Stimulated activated CD8-positive, alpha-beta memory T cell treated with anti-CD3 and anti-CD28 coated beads, Interleukin-7, amount 100 ng/mL, for 1 hour (primary cell): ENCODE results near the gene PODN.

Experiments
- DNase-seq, 2 donors: peaks; one replicate each; pipeline ENCODE4 v3.0.0-alpha.2; 2020; ENCODE audit warnings: low read depth in 2 of 2

The PODN gene

GRCh38 chr1:53090227-53091147 lies 28.5 kb downstream of the PODN start:
- no peak for DNase-seq

GRCh38 chr1:53091841-53092645 lies 30.0 kb downstream of the PODN start:
- DNase-seq = no peak

DNA sequence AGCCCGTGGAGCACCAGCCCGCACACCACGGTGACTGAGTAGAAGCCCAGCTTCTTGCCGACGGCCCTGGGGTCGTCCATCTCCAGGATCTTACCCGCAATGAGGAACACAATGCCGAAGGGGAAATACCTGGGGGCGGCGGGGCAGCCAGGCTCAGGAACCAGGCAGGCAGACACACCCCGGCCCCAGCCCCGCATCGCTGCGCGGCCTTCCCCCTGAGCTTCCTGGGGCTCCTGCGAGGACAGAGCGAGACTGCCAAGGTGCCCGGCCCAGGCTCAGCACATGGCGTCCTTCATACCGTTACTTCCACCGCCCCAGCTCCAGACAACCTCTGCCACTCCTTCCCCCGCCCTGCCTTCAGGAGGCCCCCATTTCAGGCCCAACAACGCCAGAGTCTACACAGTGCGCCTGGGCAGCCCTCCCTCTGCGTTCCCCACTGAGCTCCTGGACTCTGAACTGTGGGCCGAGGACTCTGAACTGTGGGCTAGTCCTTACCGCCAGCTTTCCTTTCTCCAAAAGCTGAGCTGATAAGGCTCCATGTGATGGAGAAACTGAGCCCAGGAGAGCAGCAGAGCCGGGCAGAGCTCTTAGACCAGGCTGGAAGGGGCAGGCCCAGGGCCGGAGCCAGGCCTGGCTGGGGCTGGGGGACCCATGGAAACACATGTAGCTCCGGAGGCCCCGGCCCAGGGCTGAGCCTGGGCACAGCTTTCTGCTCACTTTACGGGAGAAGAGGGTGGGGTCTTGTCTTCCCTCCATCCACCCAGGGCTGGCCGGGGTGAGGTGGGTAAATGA lies 30.8 kb downstream of the PODN start:
- no peak for DNase-seq

DNA sequence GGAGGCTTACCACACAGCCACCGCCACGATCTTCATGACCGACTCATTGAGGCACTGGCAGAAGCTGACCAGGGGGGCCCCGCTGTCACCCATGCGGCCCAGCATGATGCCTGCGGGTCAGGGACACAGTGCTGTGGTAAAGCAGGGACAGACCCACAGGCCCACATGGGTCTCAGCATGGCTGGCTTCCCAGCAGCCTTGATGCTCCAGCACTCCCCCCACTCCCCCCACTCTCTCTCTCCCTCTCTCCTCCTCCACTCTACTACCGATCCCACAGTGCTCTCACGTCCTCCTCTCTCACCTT lies 31.4 kb downstream of the PODN start:
- no peak for DNase-seq

DNA sequence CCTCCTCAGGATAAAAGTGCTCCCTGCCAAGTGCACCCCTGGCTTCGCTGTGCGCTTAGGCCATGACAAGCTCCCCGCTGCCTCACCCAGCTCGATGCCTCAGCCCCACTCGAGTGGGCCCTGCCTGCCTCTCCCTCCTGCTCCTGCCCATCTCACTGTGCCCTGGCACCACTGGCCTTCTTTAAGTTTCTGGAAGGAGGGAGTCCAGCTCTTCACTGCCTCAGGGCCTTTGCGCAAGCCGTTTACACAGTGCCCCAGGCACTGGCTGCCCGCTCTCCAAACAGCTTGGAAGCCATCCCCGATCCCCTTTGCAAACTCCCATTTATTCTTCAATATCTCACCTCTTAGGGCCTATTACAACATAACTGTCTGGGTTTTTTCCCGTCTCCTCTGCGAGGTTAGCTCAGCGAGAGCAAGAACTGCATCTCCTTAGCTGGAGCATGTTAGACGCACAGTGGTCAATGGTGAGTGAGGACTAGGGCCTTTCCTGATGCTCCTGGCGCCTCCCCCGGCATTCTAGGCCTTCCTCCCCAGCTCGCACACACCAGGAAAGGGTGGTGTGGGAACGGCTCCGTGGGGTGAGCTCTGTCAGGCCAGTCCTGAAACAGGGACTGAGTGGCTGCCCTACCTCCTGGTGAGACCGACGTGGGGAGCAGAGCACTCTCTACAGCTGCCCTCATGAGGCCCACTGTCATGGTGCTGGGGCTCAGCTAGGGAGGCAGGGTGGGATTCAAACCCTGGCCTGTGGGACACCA lies 31.9 kb downstream of the PODN start:
- no peak for DNase-seq

GRCh38 chr1:53094533-53094919 lies 32.5 kb downstream of the PODN start:
- no peak for DNase-seq

- DNase-seq = no peak
Observed at GRCh38 chr1:53104289-53104913, 42.4 kb downstream of the PODN start.

DNA sequence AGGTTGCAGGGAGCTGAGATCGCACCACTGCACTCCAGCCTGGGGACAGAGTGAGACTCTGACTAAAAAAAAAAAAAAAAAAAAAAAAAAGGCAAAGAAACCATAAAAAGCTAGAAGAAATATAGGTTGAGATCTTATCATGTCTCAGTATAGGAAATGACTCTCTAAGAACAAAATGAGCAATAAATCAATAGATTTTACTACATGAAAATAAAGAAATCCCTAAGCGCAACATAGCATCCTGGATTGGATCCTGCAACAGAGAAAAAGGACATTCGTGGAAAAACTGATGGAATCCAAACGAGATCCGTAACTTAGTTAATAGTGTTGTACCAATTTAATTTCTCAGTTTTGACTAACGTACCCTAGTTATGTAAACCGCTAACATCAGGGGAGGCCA lies 45.1 kb downstream of the PODN start:
- DNase-seq = no peak

DNA sequence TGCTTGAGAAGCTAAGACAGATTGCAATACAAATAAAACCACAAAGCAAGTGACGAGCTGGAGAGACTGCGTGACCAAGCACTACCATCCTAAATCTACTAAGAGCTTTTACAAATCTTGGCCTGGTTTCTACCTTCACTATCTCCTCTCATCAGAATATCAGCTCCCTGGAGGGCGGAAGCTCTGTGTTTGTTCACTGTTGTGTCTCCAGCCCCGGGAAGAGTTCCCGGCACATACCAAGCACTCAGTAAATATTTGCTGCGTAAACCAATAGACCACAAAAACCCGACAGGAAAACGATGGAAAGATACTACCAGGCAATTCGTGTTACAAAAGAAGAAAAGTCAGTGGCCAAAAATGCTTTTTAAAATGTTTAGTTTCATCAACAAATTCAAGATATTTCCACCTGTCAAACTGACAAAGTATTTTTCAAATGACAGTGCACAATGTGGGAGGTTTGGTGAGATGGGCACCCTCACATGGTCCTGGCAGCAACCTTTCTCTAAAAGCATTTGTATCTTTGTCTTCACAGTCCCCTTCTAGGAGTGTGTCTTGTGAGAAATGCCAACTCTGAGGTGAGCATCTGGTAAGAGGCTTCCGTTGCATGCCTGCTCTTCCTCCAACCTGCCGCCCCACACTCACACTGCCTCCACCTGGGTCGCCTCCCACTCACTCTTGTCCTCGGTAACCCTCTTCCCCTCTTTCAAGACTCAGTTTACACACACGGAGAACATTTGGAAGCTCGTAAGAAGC lies 45.7 kb downstream of the PODN start:
- DNase-seq = no peak

DNA sequence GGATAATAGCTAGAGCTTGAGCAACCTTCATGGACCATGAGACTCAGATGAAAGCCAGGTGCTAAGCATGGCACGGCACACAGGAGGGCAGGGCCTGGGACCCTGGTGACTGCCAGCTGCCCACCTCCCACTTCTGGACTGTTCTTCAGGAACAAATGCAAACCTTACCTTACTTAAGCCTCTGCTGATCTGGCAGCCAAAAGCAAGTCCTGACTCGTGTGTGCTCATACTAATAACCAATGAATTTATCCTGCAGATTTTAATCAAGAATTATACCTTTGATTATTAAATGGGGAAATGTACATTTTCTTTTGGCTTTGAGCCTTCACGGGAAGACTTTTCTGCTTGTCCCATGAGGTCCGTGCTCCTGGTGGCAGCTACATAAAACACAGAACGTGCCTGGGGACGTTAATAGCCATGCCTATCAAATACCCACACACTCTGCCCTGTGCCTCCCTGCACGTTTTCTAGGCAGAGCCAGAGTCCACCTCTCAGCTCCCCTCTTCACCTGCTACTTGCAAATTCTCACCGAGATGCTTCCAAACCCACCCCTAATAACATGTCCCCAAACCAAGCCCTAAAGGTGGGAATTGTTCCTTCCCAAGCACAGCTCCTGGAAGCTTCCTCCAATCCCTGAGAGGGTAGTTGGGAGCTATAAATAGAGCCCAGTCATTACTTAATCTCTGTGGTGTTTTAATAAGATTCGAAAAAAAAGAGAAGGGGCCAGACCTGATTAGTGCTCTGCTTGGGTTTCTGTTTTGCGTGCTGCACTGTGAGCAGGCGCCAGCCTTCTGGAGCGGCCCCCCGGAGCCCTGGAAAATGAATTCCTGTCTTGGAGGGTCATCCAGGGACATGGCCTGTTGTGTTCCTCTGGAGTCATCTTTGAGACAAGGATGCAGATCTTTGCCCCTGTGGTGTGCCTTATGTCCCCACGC lies 46.9 kb downstream of the PODN start:
- DNase-seq = no peak

DNA sequence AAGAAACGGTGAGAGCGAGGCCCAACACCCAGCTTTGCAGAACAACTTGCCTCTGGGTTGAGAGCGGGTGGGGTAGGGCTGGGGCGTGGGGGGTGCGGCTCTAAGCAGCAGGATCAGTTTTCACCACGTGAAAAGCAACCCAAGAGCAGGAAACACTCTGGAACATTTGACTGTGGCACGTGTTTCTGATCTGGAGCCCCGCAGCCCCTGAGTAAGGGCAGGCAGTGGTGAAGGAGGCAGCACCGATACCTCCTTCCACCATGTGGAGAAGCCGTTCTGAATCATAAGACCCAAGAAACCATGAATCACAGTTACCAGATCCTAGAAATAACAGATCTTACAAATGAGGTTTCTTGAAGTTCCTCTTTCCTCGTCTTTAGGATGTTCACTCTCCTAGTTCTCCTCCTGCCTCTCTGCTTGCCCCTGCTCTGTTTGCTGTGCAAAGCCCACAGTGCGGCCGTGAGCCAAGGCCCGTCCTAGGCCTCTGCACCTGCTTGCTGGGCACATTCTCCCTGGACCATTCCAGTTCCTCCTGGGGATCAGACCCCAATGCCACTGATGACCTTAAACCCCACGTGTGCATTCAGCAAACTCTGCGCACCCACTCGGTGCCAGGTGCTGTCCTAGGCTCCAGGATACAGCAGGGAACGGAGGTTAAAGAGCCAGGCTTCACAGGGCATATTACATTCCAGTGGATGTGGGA lies 48.5 kb downstream of the PODN start:
- no peak for DNase-seq

- no peak for DNase-seq
Observed at GRCh38 chr1:53111073-53111556, 49.1 kb downstream of the PODN start.

DNA sequence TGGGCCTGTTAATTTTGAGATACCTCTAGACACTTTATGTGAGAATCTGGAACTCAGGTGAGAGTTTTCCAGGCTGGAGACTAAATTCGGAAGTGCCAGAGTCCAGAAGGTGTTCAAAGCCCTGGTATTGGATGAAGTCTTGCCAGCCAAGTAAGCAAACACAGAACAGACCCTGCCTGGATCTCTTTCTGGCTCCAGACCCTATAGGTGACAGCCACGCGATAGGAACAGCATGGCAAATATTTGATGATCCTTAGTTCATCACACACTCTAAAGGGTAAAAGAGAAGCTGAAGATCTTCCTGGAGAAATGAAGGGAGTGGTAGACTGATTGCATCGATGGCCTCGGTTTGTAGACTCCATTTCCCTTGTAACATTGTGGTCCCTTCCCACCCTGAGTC lies 49.7 kb downstream of the PODN start:
- no peak for DNase-seq

DNA sequence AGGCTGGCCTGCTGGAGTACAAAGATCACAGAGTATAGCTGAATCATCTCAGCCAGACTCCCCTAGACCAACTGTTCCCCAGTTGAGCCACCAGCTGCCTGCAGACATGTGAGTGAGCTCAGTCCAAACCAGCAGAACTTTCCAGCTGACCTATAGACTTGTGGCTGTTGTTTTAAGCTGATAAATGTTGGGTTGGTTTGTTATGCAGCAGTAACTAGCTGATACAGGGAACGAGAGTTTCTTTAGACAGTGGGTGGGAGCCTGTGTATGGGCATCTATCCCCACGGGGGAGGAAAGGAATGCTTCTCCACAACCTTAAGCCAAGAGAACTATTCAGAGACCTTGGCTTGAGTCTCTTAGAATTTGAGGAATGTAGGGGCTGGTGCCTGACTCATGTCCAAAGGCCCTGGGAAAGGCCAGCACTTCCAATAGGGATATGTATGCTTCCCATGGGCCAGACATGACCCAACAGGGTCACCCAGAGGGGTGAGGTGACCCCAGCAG lies 50.3 kb downstream of the PODN start:
- DNase-seq = no peak

DNA sequence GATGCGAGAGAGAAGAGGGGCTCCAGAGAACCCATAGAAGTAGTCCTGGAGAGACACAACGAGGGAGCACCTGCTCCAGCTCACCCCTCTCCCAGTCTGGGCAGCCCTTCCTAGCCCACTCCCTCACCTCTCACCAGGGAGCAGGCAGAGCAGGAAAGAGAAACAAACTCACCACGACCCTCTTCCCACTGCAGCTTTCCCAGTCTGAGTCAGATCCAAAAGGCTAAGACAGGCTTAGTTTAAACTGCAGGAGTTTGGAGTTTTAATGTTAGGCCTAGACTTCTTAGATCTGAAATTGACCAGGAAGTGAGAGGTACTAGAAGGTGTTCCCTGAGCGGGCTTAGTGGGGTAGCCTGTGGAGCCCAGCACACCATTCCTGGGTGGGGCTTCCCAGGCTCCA lies 50.8 kb downstream of the PODN start:
- no peak for DNase-seq

GRCh38 chr1:53114090-53114489 lies 52.1 kb downstream of the PODN start:
- DNase-seq = no peak

DNA sequence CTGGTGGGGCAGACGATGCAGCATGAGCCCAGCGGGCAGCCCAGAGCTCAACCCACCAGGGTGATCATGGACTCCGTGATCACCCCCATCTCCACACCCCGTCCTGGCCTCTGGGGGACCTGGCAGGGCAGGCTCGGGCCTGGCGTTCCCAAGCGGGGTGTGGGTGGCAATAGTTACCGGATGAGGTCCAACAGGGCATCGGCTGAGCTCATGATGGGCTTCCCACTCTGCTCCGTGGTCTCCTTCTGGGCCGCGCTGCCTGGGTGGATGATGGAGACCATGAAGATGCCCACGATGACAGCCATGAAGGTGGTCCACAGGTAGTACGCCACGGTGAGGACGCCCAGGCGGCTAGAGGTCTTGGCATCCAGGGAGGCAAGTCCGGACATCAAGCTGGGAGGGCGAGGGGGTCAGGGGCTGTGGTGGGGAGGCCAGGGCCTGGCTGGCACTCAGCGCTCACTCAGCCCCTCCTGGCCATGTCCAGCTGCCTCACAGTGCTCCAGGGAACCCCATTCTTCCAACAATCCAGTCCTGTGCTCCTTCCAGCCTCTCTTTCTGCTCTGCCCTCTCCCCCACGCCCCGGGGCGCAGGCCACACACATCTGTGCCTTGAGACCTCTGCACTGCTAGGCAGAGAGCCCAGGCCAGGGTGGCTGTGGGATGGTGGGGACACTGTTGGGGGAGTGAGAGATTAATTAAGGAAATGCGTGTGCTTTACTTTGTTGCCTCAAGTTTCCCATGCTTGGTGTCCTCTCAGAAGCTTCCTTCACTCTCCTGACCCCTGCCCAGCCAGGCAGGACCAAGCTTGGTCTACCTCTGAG lies 52.8 kb downstream of the PODN start:
- no peak for DNase-seq
